ENCODE measurements around the gene PHTF2. TPM values are rescaled to one million over a fixed set of nuclear protein-coding genes. Genes with fewer than 3 reads are reported as not detected.

The PHTF2 gene
- total RNA-seq, 1 experiment from 2014 or later: 20.3 TPM

GRCh38 chr7:77806425-77806824 is 7.9 kb downstream of the PHTF2 start:
- no peak for DNase-seq
- Mint-ChIP-seq H3K27ac (ENCODE audit: unreplicated experiment) (no peak overlapping the region), H3K9me3 (ENCODE audit: low read depth, unreplicated experiment) (peaks cover 4% of the 10 kb centered on the region), H3K27me3 (ENCODE audit: unreplicated experiment) (no peaks in the 10 kb centered on the region), H3K4me1 (ENCODE audit: low read depth, unreplicated experiment) (peaks cover 10% of the 10 kb centered on the region), H3K36me3 (ENCODE audit: insufficient read depth, unreplicated experiment) (no peaks in the 10 kb centered on the region), H3K4me3 (ENCODE audit: low read depth, unreplicated experiment) (no peak overlapping the region)
- BruUV-seq (replicated peaks): no TSS peak
- CTCF ChIA-PET: no interaction called here
- TF ChIP-seq, protein P1, sequence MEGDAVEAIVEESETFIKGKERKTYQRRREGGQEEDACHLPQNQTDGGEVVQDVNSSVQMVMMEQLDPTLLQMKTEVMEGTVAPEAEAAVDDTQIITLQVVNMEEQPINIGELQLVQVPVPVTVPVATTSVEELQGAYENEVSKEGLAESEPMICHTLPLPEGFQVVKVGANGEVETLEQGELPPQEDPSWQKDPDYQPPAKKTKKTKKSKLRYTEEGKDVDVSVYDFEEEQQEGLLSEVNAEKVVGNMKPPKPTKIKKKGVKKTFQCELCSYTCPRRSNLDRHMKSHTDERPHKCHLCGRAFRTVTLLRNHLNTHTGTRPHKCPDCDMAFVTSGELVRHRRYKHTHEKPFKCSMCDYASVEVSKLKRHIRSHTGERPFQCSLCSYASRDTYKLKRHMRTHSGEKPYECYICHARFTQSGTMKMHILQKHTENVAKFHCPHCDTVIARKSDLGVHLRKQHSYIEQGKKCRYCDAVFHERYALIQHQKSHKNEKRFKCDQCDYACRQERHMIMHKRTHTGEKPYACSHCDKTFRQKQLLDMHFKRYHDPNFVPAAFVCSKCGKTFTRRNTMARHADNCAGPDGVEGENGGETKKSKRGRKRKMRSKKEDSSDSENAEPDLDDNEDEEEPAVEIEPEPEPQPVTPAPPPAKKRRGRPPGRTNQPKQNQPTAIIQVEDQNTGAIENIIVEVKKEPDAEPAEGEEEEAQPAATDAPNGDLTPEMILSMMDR (IDR thresholded peaks at IDR 0.05; ENCODE audit: unreplicated experiment): no peak
- intact Hi-C loops (cut with micrococcal nuclease; ENCODE audit: unreplicated experiment): no loop called here

DNA sequence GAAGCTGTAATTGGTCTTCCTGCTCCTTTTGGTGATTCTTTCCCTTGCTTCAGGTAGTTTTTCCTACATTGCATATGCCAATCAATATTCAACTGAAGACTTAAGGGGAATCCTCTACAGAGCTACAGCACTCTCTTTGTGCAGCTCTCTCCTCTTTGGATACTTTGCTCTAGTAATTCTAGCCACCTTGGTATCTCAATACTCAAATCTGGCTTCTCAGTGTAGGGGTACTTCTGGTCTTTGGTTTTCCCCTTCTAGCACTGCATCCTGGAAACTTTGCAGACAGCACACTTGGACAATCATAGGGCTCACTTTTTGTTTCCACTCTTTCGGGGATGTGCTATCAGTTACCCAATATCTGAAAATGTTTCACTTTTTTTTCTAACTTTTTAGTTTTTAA is 9.9 kb downstream of the PHTF2 start:
- TF ChIP-seq, protein P1 (IDR thresholded peaks at IDR 0.05; ENCODE audit: unreplicated experiment): no peak
- no peak for DNase-seq

GRCh38 chr7:77811516-77812289 is 13.1 kb downstream of the PHTF2 start:
- DNase-seq: no peak
- no TSS peak for BruUV-seq (replicated peaks)

More for the DNA sequence above, 9.9 kb downstream of the PHTF2 start:
- H3K9me3 Mint-ChIP-seq (ENCODE audit: low read depth, unreplicated experiment): peaks cover 4% of the 10 kb centered on the region
- H3K27me3 Mint-ChIP-seq (ENCODE audit: unreplicated experiment): no peaks in the 10 kb centered on the region
- H3K4me1 Mint-ChIP-seq (ENCODE audit: low read depth, unreplicated experiment): peaks cover 19% of the 10 kb centered on the region
- intact Hi-C loops (cut with micrococcal nuclease; ENCODE audit: unreplicated experiment): no loop called here
- no TSS peak for BruUV-seq (replicated peaks)
- H3K4me3 Mint-ChIP-seq (ENCODE audit: low read depth, unreplicated experiment): no peak overlapping the region
- CTCF ChIA-PET: no interaction called here
- H3K36me3 Mint-ChIP-seq (ENCODE audit: insufficient read depth, unreplicated experiment): no peaks in the 10 kb centered on the region
- no peak overlapping the region for H3K27ac Mint-ChIP-seq (ENCODE audit: unreplicated experiment)

DNA sequence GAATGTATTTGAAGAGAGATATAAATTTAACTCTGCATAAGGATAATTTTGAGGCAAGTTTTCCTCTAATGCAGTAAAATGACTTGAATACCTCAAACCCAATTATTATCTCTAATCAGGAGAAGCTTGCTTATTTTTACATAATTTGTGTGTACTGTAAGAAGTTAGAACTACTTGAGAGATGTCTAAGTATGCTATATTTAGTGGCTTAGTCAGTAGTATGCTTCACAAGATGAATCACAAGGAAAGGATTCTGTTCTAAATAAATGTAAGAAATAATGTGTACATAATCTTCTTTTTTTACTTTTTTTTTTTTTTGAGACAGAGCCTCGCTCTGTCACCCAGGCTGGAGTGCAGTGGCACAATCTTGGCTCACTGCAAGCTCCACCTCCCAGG is 13.7 kb downstream of the PHTF2 start:
- intact Hi-C loops (cut with micrococcal nuclease; ENCODE audit: unreplicated experiment): no loop called here
- Mint-ChIP-seq H3K27ac (ENCODE audit: unreplicated experiment) (no peak overlapping the region), H3K4me3 (ENCODE audit: low read depth, unreplicated experiment) (no peak overlapping the region), H3K4me1 (ENCODE audit: low read depth, unreplicated experiment) (peaks cover 19% of the 10 kb centered on the region), H3K36me3 (ENCODE audit: insufficient read depth, unreplicated experiment) (no peaks in the 10 kb centered on the region), H3K27me3 (ENCODE audit: unreplicated experiment) (no peaks in the 10 kb centered on the region), H3K9me3 (ENCODE audit: low read depth, unreplicated experiment) (peaks cover 11% of the 10 kb centered on the region)
- BruUV-seq (replicated peaks): no TSS peak
- CTCF ChIA-PET: interaction anchor here (0.7 kb wide), 1 partner anchor 55 kb away, joined by 3 read pairs; no protein-coding TSS in a partner anchor
- no peak for DNase-seq
- TF ChIP-seq, protein P1 (IDR thresholded peaks at IDR 0.05; ENCODE audit: unreplicated experiment): no peak

More at GRCh38 chr7:77811516-77812289, 13.1 kb downstream of the PHTF2 start:
- Mint-ChIP-seq H3K36me3 (ENCODE audit: insufficient read depth, unreplicated experiment) (no peaks in the 10 kb centered on the region), H3K9me3 (ENCODE audit: low read depth, unreplicated experiment) (peaks cover 7% of the 10 kb centered on the region), H3K27me3 (ENCODE audit: unreplicated experiment) (no peaks in the 10 kb centered on the region), H3K4me1 (ENCODE audit: low read depth, unreplicated experiment) (peaks cover 19% of the 10 kb centered on the region), H3K4me3 (ENCODE audit: low read depth, unreplicated experiment) (no peak overlapping the region), H3K27ac (ENCODE audit: unreplicated experiment) (no peak overlapping the region)
- intact Hi-C loops (cut with micrococcal nuclease; ENCODE audit: unreplicated experiment): no loop called here
- TF ChIP-seq, protein P1 (IDR thresholded peaks at IDR 0.05; ENCODE audit: unreplicated experiment): no peak
- CTCF ChIA-PET: interaction anchor here (0.7 kb wide), 1 partner anchor 56 kb away, joined by 3 read pairs; no protein-coding TSS in a partner anchor
